SU-DHL-6 (cell line): Measurements from ENCODE around the gene PCLO.

Experiments
- H2AFZ ChIP-seq: fragments of 200-600 bp; sonication (generic); 2 replicates; pipeline ENCODE4 v1.6.1; 2014; ENCODE audit warnings: low read depth, mild to moderate bottlenecking, moderate library complexity, mixed read lengths, antibody characterized with exemption, low read length; ENCODE audit not compliant: severe bottlenecking
- H3F3A ChIP-seq: fragments of 200-600 bp; shearing (Covaris generic); 2 replicates; pipeline ENCODE4 v1.6.0; 2016; ENCODE audit warnings: antibody characterized with exemption, mild to moderate bottlenecking; ENCODE audit not compliant: insufficient read depth
- H3K27ac ChIP-seq: fragments of 200-600 bp; sonication (generic); 2 replicates; pipeline ENCODE4 v1.5.1; 2016; ENCODE audit warnings: low read depth, mild to moderate bottlenecking, low read length, moderate library complexity, mixed read lengths
- H3K27me3 ChIP-seq: fragments of 200-600 bp; sonication (generic), shearing (Covaris generic); 2 replicates; pipeline ENCODE4 v1.6.0; 2014; ENCODE audit warnings: mild to moderate bottlenecking, low read length
- H3K36me3 ChIP-seq: fragments of 200-600 bp; sonication (generic); 2 replicates; pipeline ENCODE4 v1.6.1; 2014; ENCODE audit warnings: mild to moderate bottlenecking, low read length, mixed read lengths
- H3K4me2 ChIP-seq: fragments of 300-600, 200-600 bp; shearing (Covaris generic), sonication (generic); 2 replicates; pipeline ENCODE4 v1.6.0; 2014; ENCODE audit warnings: low read length, low read depth, mild to moderate bottlenecking; ENCODE audit not compliant: poor library complexity, severe bottlenecking
- H3K4me3 ChIP-seq: fragments of 200-600 bp; sonication (generic); 2 replicates; pipeline ENCODE4 v1.5.1; 2014; ENCODE audit warnings: antibody characterized with exemption, low read length, mild to moderate bottlenecking, mixed read lengths; ENCODE audit not compliant: insufficient read depth, poor library complexity, severe bottlenecking
- H3K79me2 ChIP-seq: fragments of 200-600 bp; sonication (generic); 2 replicates; pipeline ENCODE4 v1.6.1; 2014; ENCODE audit warnings: mild to moderate bottlenecking, low read length, moderate library complexity; ENCODE audit not compliant: insufficient read depth
- H3K9ac ChIP-seq: fragments of 200-600 bp; sonication (generic); 2 replicates; pipeline ENCODE4 v1.7.0; 2014; ENCODE audit warnings: mild to moderate bottlenecking, low read length
- H3K9me2 ChIP-seq: fragments of 200-600 bp; sonication (generic); replicated peaks from 2 replicates; pipeline ENCODE4 v1.6.1; 2014; ENCODE audit warnings: low read length; ENCODE audit not compliant: insufficient read depth
- H3K9me3 ChIP-seq: fragments of 200-600 bp; sonication (generic); 2 replicates; pipeline ENCODE4 v1.6.1; 2014; ENCODE audit warnings: low read length, mixed read lengths; ENCODE audit not compliant: insufficient read depth
- H4K20me1 ChIP-seq: fragments of 200-600 bp; sonication (generic); 2 replicates; pipeline ENCODE4 v1.6.1; 2014; ENCODE audit warnings: low read depth, mild to moderate bottlenecking, antibody characterized with exemption, low read length, moderate library complexity, mixed read lengths
- EZH2phosphoT487 ChIP-seq: fragments of 200-600 bp; sonication (generic), shearing (Covaris generic); conservative IDR thresholded peaks from 2 replicates; pipeline ENCODE4 v1.6.1; 2018; ENCODE audit warnings: mild to moderate bottlenecking, antibody characterized with exemption, low read length, moderate library complexity, mixed read lengths
- TF ChIP-seq, protein P1 (sequence below): fragments of 200-600 bp; sonication (generic); IDR thresholded peaks from one replicate; pipeline ENCODE4 v1.5.1; 2017; ENCODE audit warnings: antibody characterized with exemption, mild to moderate bottlenecking, low read length, moderate library complexity; ENCODE audit not compliant: insufficient read depth, poor library complexity, severe bottlenecking

The PCLO gene

GRCh38 chr7:83204715-83205114 is 42.0 kb upstream of the PCLO start:
- H3K36me3 ChIP-seq: no peaks in the 10 kb centered on the region
- H3F3A ChIP-seq: no peaks in the 10 kb centered on the region
- no peak for TF ChIP-seq EZH2phosphoT487
- TF ChIP-seq, protein P1, sequence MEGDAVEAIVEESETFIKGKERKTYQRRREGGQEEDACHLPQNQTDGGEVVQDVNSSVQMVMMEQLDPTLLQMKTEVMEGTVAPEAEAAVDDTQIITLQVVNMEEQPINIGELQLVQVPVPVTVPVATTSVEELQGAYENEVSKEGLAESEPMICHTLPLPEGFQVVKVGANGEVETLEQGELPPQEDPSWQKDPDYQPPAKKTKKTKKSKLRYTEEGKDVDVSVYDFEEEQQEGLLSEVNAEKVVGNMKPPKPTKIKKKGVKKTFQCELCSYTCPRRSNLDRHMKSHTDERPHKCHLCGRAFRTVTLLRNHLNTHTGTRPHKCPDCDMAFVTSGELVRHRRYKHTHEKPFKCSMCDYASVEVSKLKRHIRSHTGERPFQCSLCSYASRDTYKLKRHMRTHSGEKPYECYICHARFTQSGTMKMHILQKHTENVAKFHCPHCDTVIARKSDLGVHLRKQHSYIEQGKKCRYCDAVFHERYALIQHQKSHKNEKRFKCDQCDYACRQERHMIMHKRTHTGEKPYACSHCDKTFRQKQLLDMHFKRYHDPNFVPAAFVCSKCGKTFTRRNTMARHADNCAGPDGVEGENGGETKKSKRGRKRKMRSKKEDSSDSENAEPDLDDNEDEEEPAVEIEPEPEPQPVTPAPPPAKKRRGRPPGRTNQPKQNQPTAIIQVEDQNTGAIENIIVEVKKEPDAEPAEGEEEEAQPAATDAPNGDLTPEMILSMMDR: no peak
- no peak overlapping the region for H3K4me3 ChIP-seq
- no peak overlapping the region for H3K9ac ChIP-seq
- H3K4me2 ChIP-seq: no peak overlapping the region
- H2AFZ ChIP-seq: no peak overlapping the region
- no peaks in the 10 kb centered on the region for H3K27me3 ChIP-seq
- H3K9me3 ChIP-seq: no peaks in the 10 kb centered on the region
- H4K20me1 ChIP-seq: no peaks in the 10 kb centered on the region
- no peaks in the 10 kb centered on the region for H3K9me2 ChIP-seq
- no peak overlapping the region for H3K27ac ChIP-seq
- no peaks in the 10 kb centered on the region for H3K79me2 ChIP-seq

GRCh38 chr7:83201355-83201754 is 38.7 kb upstream of the PCLO start:
- TF ChIP-seq, protein P1: no peak
- no peak for TF ChIP-seq EZH2phosphoT487
- no peak overlapping the region for H3K9ac ChIP-seq
- H3K79me2 ChIP-seq: no peaks in the 10 kb centered on the region
- H3K9me3 ChIP-seq: no peaks in the 10 kb centered on the region
- H3K4me3 ChIP-seq: no peak overlapping the region
- H3K4me2 ChIP-seq: no peak overlapping the region
- no peaks in the 10 kb centered on the region for H3K9me2 ChIP-seq
- no peaks in the 10 kb centered on the region for H3K36me3 ChIP-seq
- no peaks in the 10 kb centered on the region for H3F3A ChIP-seq
- H2AFZ ChIP-seq: no peak overlapping the region
- no peak overlapping the region for H3K27ac ChIP-seq
- H4K20me1 ChIP-seq: no peaks in the 10 kb centered on the region
- no peaks in the 10 kb centered on the region for H3K27me3 ChIP-seq

- Histone ChIP-seq H3K9ac (no peak overlapping the region), H3K9me3 (no peaks in the 10 kb centered on the region), H3K36me3 (no peaks in the 10 kb centered on the region), H3K9me2 (peaks cover 8% of the 10 kb centered on the region), H3K79me2 (no peaks in the 10 kb centered on the region), H4K20me1 (no peaks in the 10 kb centered on the region), H3K27ac (no peak overlapping the region), H3K4me3 (no peak overlapping the region), H2AFZ (no peak overlapping the region), H3K27me3 (0 out of 2 replicates have a peak, but pooled peaks cover 3% of the 10 kb centered on the region), H3K4me2 (no peak overlapping the region), H3F3A (no peaks in the 10 kb centered on the region)
- TF ChIP-seq, protein P1: no peak
- TF ChIP-seq EZH2phosphoT487: no peak
Observed at GRCh38 chr7:83190659-83191389, 28.1 kb upstream of the PCLO start.
